Measurements from ENCODE around the gene DAPK1.

GRCh38 chr9:87569518-87569917 is 71.9 kb downstream of the DAPK1 start:
- TF ChIP-seq CTCF (IDR thresholded peaks at IDR 0.05) (no peak), EZH2 (IDR thresholded peaks at IDR 0.05) (no peak)

Measured in neural progenitor cell (in vitro differentiated cells).